Forelimb muscle (tissue), 1 donor: ENCODE results near the gene PTTG1IP. TPM values are rescaled to one million over a fixed set of nuclear protein-coding genes. Genes with fewer than 3 reads are reported as not detected.

Experiments
- DNase-seq: peaks from one replicate; pipeline ENCODE4 v3.0.0-alpha.2; 2013; ENCODE audit warnings: low read depth
- polyA plus RNA-seq: library from polyadenylated mRNA; unstranded; fragments of 120-200 nt; gene quantifications from one replicate; pipeline ENCODE4 v1.2.1, GENCODE V29; 2013; ENCODE audit not compliant: insufficient read length

Gene PTTG1IP
- polyA plus RNA-seq, 1 donor: 129 TPM

- DNase-seq: no peak
Observed at GRCh38 chr21:44909719-44910118, 36.2 kb upstream of the PTTG1IP start.

- DNase-seq: no peak
Observed at GRCh38 chr21:44908908-44909307, 35.4 kb upstream of the PTTG1IP start.

GRCh38 chr21:44907966-44908895, 34.7 kb upstream of the PTTG1IP start:
- no peak for DNase-seq

- DNase-seq: no peak
Observed at GRCh38 chr21:44907225-44907965, 33.9 kb upstream of the PTTG1IP start.

- DNase-seq: no peak
Observed at GRCh38 chr21:44905728-44906090, 32.2 kb upstream of the PTTG1IP start.

- no peak for DNase-seq
Observed at GRCh38 chr21:44905016-44905727, 31.7 kb upstream of the PTTG1IP start.

- DNase-seq: no peak
Observed at GRCh38 chr21:44904141-44904923, 30.8 kb upstream of the PTTG1IP start.

GRCh38 chr21:44903689-44904088, 30.2 kb upstream of the PTTG1IP start:
- DNase-seq: no peak

GRCh38 chr21:44903050-44903685, 29.7 kb upstream of the PTTG1IP start:
- DNase-seq: no peak

GRCh38 chr21:44902268-44903049, 29.0 kb upstream of the PTTG1IP start:
- no peak for DNase-seq

- DNase-seq: no peak
Observed at GRCh38 chr21:44901391-44902074, 28.0 kb upstream of the PTTG1IP start.

GRCh38 chr21:44900559-44901251, 27.2 kb upstream of the PTTG1IP start:
- DNase-seq: no peak

- DNase-seq: no peak
Observed at GRCh38 chr21:44899768-44900558, 26.5 kb upstream of the PTTG1IP start.

GRCh38 chr21:44898851-44899767, 25.6 kb upstream of the PTTG1IP start:
- no peak for DNase-seq

- no peak for DNase-seq
Observed at GRCh38 chr21:44898011-44898488, 24.6 kb upstream of the PTTG1IP start.

- DNase-seq: no peak
Observed at GRCh38 chr21:44897326-44898010, 24.0 kb upstream of the PTTG1IP start.
